ENCODE measurements around the gene ZNF746. TPM values are rescaled to one million over a fixed set of nuclear protein-coding genes. Genes with fewer than 3 reads are reported as not detected.

Gene ZNF746
- total RNA-seq, 1 experiment from 2014 or later = 22.2 TPM

GRCh38 chr7:149468208-149468607 lies 29.4 kb downstream of the ZNF746 start:
- BruUV-seq (replicated peaks) = no TSS peak

GRCh38 chr7:149467321-149467859 lies 30.2 kb downstream of the ZNF746 start:
- no peak for TF ChIP-seq TCF7L2 (IDR thresholded peaks at IDR 0.05; ENCODE audit: low read depth, low read length)
- no peak for TF ChIP-seq SIN3A (IDR thresholded peaks at IDR 0.05; ENCODE audit: borderline replicate concordance, insufficient read depth, low read depth, low read length)
- TF ChIP-seq REST (IDR thresholded peaks at IDR 0.05; ENCODE audit: insufficient read depth in 1 of 2, low read depth in 2 of 2, low read length in 1 of 2) = no peak
- TF ChIP-seq CTCF (IDR thresholded peaks at IDR 0.05) = no peak
- ATAC-seq (no peak), DNase-seq (ENCODE audit: low read depth, low spot score) (no peak)
- Histone ChIP-seq H3K27me3 (ENCODE audit: control insufficient read depth, insufficient read depth, low read length) (no peaks in the 10 kb centered on the region), H3K36me3 (ENCODE audit: control insufficient read depth, insufficient read depth, low read length) (no peaks in the 10 kb centered on the region), H3K9me3 (ENCODE audit: control insufficient read depth, insufficient read depth, low read depth, low read length) (peaks cover 8% of the 10 kb centered on the region; the same call in 1 of the 2 replicates), H3K27ac (ENCODE audit: low read length) (no peak overlapping the region), H3K4me3 (ENCODE audit: low read depth in 2 of 2, low read length in 2 of 2) (no peak overlapping the region), H3K4me1 (ENCODE audit: control insufficient read depth, insufficient read depth, low read length) (no peaks in the 10 kb centered on the region)
- intact Hi-C loops (cut with micrococcal nuclease; ENCODE audit: unreplicated experiment) = no loop called here
- ChIA-PET POLR2A (no interaction called here), CTCF (no interaction called here)
- BruUV-seq (replicated peaks) = no TSS peak
- in situ Hi-C loops (cut with HindIII; ENCODE audit: low pct_unique_long_range_greater_than_20kb, low sequenced_read_pairs) = no loop called here

More at GRCh38 chr7:149468208-149468607, 29.4 kb downstream of the ZNF746 start:
- Histone ChIP-seq H3K27ac (ENCODE audit: low read length) (no peak overlapping the region), H3K4me1 (ENCODE audit: control insufficient read depth, insufficient read depth, low read length) (no peaks in the 10 kb centered on the region), H3K36me3 (ENCODE audit: control insufficient read depth, insufficient read depth, low read length) (peaks cover 1% of the 10 kb centered on the region; the same call in 1 of the 2 replicates), H3K27me3 (ENCODE audit: control insufficient read depth, insufficient read depth, low read length) (no peaks in the 10 kb centered on the region), H3K9me3 (ENCODE audit: control insufficient read depth, insufficient read depth, low read depth, low read length) (peaks cover 8% of the 10 kb centered on the region; the same call in 1 of the 2 replicates), H3K4me3 (ENCODE audit: low read depth in 2 of 2, low read length in 2 of 2) (no peak overlapping the region)
- intact Hi-C loops (cut with micrococcal nuclease; ENCODE audit: unreplicated experiment) (no loop called here), in situ Hi-C loops (cut with HindIII; ENCODE audit: low pct_unique_long_range_greater_than_20kb, low sequenced_read_pairs) (no loop called here)
- no peak for TF ChIP-seq REST (IDR thresholded peaks at IDR 0.05; ENCODE audit: insufficient read depth in 1 of 2, low read depth in 2 of 2, low read length in 1 of 2)
- TF ChIP-seq POLR2AphosphoS5 (IDR thresholded peaks at IDR 0.05; ENCODE audit: low read depth, low read length) = no peak
- TF ChIP-seq TCF7L2 (IDR thresholded peaks at IDR 0.05; ENCODE audit: low read depth, low read length) = no peak
- TF ChIP-seq SIN3A (IDR thresholded peaks at IDR 0.05; ENCODE audit: borderline replicate concordance, insufficient read depth, low read depth, low read length) = no peak
- TF ChIP-seq CTCF (IDR thresholded peaks at IDR 0.05) = no peak
- ChIA-PET POLR2A (no interaction called here), CTCF (no interaction called here)
- ATAC-seq = no peak
- no peak for DNase-seq (ENCODE audit: low read depth, low spot score)
